ENCODE measurements around the gene EEF2.

EEF2 gene

GRCh38 chr19:3984584-3984907 lies 717 bp downstream of the EEF2 start:
- DNase-seq (ENCODE audit: low read depth in 2 of 2) = no peak

- DNase-seq (ENCODE audit: low read depth in 2 of 2) = no peak
These were observed 1.2 kb downstream of the EEF2 start for GRCh38 chr19:3983936-3984583.

- no peak for DNase-seq (ENCODE audit: low read depth in 2 of 2)
These were observed 1.7 kb downstream of the EEF2 start for GRCh38 chr19:3983542-3983914.

GRCh38 chr19:3982701-3983541 lies 2.3 kb downstream of the EEF2 start:
- DNase-seq (ENCODE audit: low read depth in 2 of 2) = no peak

GRCh38 chr19:3981736-3982681 lies 3.3 kb downstream of the EEF2 start:
- no peak for DNase-seq (ENCODE audit: low read depth in 2 of 2)

GRCh38 chr19:3981373-3981735 lies 3.9 kb downstream of the EEF2 start:
- no peak for DNase-seq (ENCODE audit: low read depth in 2 of 2)

- DNase-seq (ENCODE audit: low read depth in 2 of 2) = no peak
These were observed 4.7 kb downstream of the EEF2 start for GRCh38 chr19:3980353-3981251.

GRCh38 chr19:3979674-3980352 lies 5.5 kb downstream of the EEF2 start:
- no peak for DNase-seq (ENCODE audit: low read depth in 2 of 2)

- no peak for DNase-seq (ENCODE audit: low read depth in 2 of 2)
These were observed 6.0 kb downstream of the EEF2 start for GRCh38 chr19:3979289-3979673.

GRCh38 chr19:3978145-3978544 lies 7.1 kb downstream of the EEF2 start:
- no peak for DNase-seq (ENCODE audit: low read depth in 2 of 2)

GRCh38 chr19:3977242-3978143 lies 7.8 kb downstream of the EEF2 start:
- no peak for DNase-seq (ENCODE audit: low read depth in 2 of 2)

- no peak for DNase-seq (ENCODE audit: low read depth in 2 of 2)
These were observed 8.6 kb downstream of the EEF2 start for GRCh38 chr19:3976495-3977241.

- no peak for DNase-seq (ENCODE audit: low read depth in 2 of 2)
These were observed 9.6 kb downstream of the EEF2 start for GRCh38 chr19:3975637-3976087.

- no peak for DNase-seq (ENCODE audit: low read depth in 2 of 2)
These were observed 10.1 kb downstream of the EEF2 start for GRCh38 chr19:3975144-3975543.

GRCh38 chr19:3970808-3971598 lies 14.3 kb downstream of the EEF2 start, which contains the start of gene DAPK3:
Gene DAPK3, minus strand, starts transcription at chr19:3971099. Its CDS starts 1,364 bp downstream, at chr19:3969735.
- DNase-seq (ENCODE audit: low read depth in 2 of 2) = peak; percentile 77 to 88

- DNase-seq (ENCODE audit: low read depth in 2 of 2) = no peak
These were observed 14.9 kb downstream of the EEF2 start for GRCh38 chr19:3970313-3970807.

- no peak for DNase-seq (ENCODE audit: low read depth in 2 of 2)
These were observed 15.6 kb downstream of the EEF2 start for GRCh38 chr19:3969435-3970312.
